ENCODE measurements around the gene PILRB. TPM values are rescaled to one million over a fixed set of nuclear protein-coding genes. Genes with fewer than 3 reads are reported as not detected.
A peak's percentile ranks its signal among the peaks of the same experiment; 100 is the strongest.

Gene PILRB
- total RNA-seq, 1 donor from 2014 or later: 51.5 TPM

- Mint-ChIP-seq H3K27me3 (peaks cover 3% of the 10 kb centered on the region), H3K36me3 (no peaks in the 10 kb centered on the region), H3K9me3 (no peaks in the 10 kb centered on the region), H3K4me3 (no peak overlapping the region), H3K27ac (no peak overlapping the region), H3K4me1 (ENCODE audit: unreplicated experiment) (no peaks in the 10 kb centered on the region)
- no peak for DNase-seq (ENCODE audit: extremely low spot score, unreplicated experiment)
- TF ChIP-seq, protein P1, sequence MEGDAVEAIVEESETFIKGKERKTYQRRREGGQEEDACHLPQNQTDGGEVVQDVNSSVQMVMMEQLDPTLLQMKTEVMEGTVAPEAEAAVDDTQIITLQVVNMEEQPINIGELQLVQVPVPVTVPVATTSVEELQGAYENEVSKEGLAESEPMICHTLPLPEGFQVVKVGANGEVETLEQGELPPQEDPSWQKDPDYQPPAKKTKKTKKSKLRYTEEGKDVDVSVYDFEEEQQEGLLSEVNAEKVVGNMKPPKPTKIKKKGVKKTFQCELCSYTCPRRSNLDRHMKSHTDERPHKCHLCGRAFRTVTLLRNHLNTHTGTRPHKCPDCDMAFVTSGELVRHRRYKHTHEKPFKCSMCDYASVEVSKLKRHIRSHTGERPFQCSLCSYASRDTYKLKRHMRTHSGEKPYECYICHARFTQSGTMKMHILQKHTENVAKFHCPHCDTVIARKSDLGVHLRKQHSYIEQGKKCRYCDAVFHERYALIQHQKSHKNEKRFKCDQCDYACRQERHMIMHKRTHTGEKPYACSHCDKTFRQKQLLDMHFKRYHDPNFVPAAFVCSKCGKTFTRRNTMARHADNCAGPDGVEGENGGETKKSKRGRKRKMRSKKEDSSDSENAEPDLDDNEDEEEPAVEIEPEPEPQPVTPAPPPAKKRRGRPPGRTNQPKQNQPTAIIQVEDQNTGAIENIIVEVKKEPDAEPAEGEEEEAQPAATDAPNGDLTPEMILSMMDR (conservative IDR thresholded peaks at IDR 0.05): no peak
Measured at GRCh38 chr7:100384628-100385294, 26.8 kb downstream of the PILRB start.

DNA sequence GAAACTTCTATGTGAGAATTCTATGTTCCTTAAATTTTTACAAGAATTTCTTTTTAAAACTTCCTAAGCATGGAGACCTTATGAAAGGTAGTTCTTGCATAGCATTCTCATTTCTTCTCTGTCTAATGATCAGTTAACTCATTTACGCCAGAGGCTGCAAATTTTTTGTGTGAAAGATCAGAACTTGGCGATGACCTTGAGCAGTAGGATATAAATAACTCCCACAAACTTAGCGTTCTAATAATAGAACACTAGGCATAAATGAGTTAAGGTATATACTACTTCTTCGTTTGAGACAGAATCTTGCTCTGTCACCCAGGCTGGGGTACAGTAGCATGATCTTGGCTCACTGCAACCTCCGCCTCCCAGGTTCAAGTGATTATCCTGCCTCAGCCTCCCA is 29.0 kb downstream of the PILRB start:
- no peak overlapping the region for H3K4me3 Mint-ChIP-seq
- H3K27me3 Mint-ChIP-seq: peaks cover 6% of the 10 kb centered on the region
- TF ChIP-seq, protein P1 (conservative IDR thresholded peaks at IDR 0.05): no peak
- H3K27ac Mint-ChIP-seq: no peak overlapping the region
- H3K4me1 Mint-ChIP-seq (ENCODE audit: unreplicated experiment): peaks cover 6% of the 10 kb centered on the region
- H3K9me3 Mint-ChIP-seq: no peaks in the 10 kb centered on the region
- no peaks in the 10 kb centered on the region for H3K36me3 Mint-ChIP-seq
- DNase-seq (ENCODE audit: extremely low spot score, unreplicated experiment): no peak

- no peak overlapping the region for H3K4me3 Mint-ChIP-seq
- peaks cover 6% of the 10 kb centered on the region for H3K4me1 Mint-ChIP-seq (ENCODE audit: unreplicated experiment)
- H3K36me3 Mint-ChIP-seq: no peaks in the 10 kb centered on the region
- TF ChIP-seq, protein P1 (conservative IDR thresholded peaks at IDR 0.05): no peak
- no peak for DNase-seq (ENCODE audit: extremely low spot score, unreplicated experiment)
- H3K27ac Mint-ChIP-seq: no peak overlapping the region
- peaks cover 6% of the 10 kb centered on the region for H3K27me3 Mint-ChIP-seq
- H3K9me3 Mint-ChIP-seq: no peaks in the 10 kb centered on the region
Measured at GRCh38 chr7:100387695-100388094, 29.8 kb downstream of the PILRB start.

GRCh38 chr7:100389437-100390088 is 31.6 kb downstream of the PILRB start:
- Mint-ChIP-seq H3K4me3 (no peak overlapping the region), H3K27ac (no peak overlapping the region), H3K9me3 (no peaks in the 10 kb centered on the region), H3K27me3 (peaks cover 12% of the 10 kb centered on the region), H3K4me1 (ENCODE audit: unreplicated experiment) (peaks cover 6% of the 10 kb centered on the region), H3K36me3 (no peaks in the 10 kb centered on the region)
- TF ChIP-seq, protein P1 (conservative IDR thresholded peaks at IDR 0.05): no peak
- DNase-seq (ENCODE audit: extremely low spot score, unreplicated experiment): no peak

- TF ChIP-seq, protein P1 (conservative IDR thresholded peaks at IDR 0.05): no peak
- peak overlapping the region; percentile 15 for H3K27ac Mint-ChIP-seq
Measured at GRCh38 chr7:100390286-100391009, 32.5 kb downstream of the PILRB start.

More at GRCh38 chr7:100390286-100391009, 32.5 kb downstream of the PILRB start:
- H3K4me1 Mint-ChIP-seq (ENCODE audit: unreplicated experiment): peaks cover 6% of the 10 kb centered on the region
- H3K27me3 Mint-ChIP-seq: peaks cover 15% of the 10 kb centered on the region
- no peak for DNase-seq (ENCODE audit: extremely low spot score, unreplicated experiment)
- no peak overlapping the region for H3K4me3 Mint-ChIP-seq
- H3K9me3 Mint-ChIP-seq: no peaks in the 10 kb centered on the region
- no peaks in the 10 kb centered on the region for H3K36me3 Mint-ChIP-seq

All from type B pancreatic cell (in vitro differentiated cells).